GM18520 (cell line): ENCODE data around the gene ANKRD44.

Experiments
- ATAC-seq: cut with Tn5 transposase; IDR thresholded peaks from one replicate; pipeline ENCODE4 v1.9.1; 2021; ENCODE audit not compliant: unreplicated experiment

Gene ANKRD44

GRCh38 chr2:197189426-197190099 lies 121.0 kb downstream of the ANKRD44 start:
- ATAC-seq: no peak

DNA sequence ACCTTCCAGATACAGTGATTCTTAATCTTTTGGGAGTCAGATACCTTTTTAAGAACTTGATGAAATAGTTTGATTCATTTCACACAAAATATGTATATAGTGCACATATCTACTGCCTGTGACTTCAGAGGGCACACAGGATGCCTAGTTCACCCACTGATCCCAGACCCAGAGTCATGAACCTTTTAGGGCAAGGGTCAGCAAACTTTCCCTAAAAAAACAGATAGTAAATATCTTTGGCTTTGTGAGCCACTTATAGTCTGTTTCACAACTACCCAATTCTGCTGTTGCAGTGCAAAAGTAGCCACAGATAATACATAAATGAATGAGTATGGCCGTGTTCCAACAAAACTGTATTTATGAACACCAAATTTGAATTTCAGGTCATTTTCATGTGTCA lies 124.9 kb downstream of the ANKRD44 start:
- ATAC-seq: no peak

DNA sequence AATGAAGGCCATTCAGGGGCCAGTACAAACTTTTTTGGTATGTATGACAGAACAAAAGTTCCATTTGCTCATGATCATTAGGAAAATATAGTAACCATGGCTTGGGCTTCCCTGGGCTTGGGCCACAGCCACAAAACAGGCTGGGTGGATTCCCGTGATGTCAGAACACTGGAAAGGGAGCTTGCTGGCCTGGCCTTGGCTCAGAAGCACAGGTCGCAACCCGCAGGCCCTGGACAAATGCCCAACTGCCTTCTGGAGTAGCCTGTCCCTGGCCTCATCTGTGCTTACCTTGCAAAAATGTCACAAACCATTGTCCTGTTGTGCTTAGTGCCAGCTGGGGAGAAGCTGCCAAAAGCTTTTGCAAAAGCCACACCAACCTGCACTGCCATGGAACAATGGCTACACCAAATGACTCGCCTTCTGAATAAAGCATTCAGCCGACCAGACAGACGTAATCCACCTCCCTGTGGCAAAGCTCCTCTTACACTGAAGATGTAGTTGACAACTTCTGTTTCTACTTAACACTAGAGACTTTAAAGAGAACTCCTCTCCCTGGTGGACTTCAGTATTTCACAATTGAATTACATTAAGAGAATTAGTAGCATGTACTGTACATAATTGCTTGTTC lies 125.5 kb downstream of the ANKRD44 start:
- no peak for ATAC-seq

- ATAC-seq: no peak
Measured at GRCh38 chr2:197183355-197183754, 127.2 kb downstream of the ANKRD44 start.

- ATAC-seq: no peak
Measured at GRCh38 chr2:197182668-197183067, 127.9 kb downstream of the ANKRD44 start.

GRCh38 chr2:197181491-197181890 lies 129.1 kb downstream of the ANKRD44 start:
- no peak for ATAC-seq

- no peak for ATAC-seq
Measured at GRCh38 chr2:197179744-197180498, 130.7 kb downstream of the ANKRD44 start.

GRCh38 chr2:197176522-197176921 lies 134.1 kb downstream of the ANKRD44 start:
- ATAC-seq: no peak

DNA sequence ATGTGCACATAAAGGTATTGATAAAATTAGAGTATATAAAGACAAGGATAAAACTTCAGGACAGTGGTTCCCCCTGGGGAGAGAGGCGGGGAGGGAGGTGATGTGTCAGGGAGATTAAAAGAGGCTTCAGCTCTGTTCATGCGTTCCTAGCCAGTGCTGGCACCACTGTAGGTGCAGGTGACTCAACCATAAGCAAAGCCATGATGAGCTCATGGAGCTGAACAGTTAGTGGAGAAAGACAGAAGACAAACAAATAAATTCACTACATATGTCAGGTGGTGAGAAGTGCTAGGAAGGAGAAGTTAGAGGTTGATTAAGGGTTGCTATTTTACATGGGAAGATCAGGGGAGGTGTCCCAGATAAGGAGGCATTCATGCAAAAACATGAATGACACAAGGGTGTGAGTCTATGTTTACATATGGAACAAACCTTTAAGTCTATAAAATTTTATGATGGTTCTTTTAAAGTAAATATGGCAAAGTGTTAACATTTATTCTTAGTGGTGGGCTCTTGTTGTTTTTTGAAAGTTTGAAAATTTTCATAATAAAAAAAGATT lies 136.0 kb downstream of the ANKRD44 start:
- ATAC-seq: no peak

- no peak for ATAC-seq
Measured at GRCh38 chr2:197171582-197171981, 139.0 kb downstream of the ANKRD44 start.

GRCh38 chr2:197170208-197170607 lies 140.4 kb downstream of the ANKRD44 start:
- no peak for ATAC-seq

GRCh38 chr2:197168705-197169104 lies 141.9 kb downstream of the ANKRD44 start:
- no peak for ATAC-seq

DNA sequence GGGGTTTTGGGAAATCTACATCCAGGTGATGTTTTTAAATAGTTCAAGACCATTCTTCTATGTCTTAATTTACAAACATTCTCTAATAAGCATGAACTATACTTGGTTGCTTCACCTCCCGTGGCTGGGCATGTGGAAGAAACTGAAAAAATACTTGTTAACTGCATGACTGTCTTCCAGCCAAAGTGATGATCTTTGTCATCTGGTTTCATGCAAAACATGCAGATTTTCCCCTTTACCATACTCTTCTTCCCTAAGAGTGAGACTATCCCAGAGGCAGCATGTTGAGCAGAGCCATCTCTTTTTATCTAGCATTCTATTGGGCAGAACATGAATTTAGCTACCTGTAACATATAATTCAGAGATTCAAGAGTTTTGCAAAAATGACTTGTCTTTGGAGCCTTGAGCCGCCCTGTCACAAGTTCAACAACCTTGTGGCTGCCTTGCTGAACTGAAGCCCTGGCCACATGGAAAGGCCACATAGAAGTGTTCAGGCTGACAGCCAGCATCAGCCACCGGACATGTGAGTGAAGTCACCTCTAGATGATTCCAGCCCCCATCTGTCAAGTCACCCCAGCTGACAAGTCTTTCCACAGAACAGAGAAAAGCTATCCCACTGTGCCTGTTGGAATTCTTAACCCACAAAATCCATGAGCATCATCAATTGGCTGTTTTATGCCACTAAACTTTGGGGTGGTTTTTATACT lies 142.8 kb downstream of the ANKRD44 start:
- ATAC-seq: no peak

GRCh38 chr2:197165020-197165419 lies 145.6 kb downstream of the ANKRD44 start:
- no peak for ATAC-seq

DNA sequence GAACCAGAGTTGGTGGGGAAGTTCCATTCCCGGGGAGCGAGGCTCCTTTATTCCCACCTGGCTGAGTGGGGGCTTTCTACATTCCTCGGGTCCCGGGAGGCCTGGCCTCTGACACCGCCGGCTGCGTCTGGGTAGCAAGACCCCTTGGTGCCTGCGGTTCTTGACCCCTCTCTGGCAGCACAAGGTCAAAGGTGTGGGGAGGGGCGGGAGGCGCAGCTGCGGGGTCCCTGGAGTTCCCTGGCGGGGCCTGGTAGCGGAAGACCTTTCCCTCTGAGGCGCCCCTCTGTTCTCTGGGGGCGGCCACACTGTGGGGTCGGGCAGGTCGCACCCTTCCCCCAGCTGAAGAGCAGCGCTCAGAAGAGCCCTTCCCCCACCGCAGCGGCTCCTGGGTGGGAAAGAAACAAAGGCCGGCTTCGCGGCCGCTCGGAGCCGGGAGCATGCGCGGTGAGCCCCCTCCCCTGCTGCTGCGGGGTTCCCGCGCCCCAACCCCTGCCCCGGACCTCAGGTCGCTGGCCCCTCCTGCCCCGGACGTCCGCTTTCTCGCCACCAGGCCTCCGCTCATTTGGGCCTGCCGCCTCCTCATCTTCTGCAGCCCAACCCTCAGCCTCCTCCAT lies 146.3 kb downstream of the ANKRD44 start:
- no peak for ATAC-seq

GRCh38 chr2:197163712-197164140 lies 146.9 kb downstream of the ANKRD44 start:
- ATAC-seq: no peak

DNA sequence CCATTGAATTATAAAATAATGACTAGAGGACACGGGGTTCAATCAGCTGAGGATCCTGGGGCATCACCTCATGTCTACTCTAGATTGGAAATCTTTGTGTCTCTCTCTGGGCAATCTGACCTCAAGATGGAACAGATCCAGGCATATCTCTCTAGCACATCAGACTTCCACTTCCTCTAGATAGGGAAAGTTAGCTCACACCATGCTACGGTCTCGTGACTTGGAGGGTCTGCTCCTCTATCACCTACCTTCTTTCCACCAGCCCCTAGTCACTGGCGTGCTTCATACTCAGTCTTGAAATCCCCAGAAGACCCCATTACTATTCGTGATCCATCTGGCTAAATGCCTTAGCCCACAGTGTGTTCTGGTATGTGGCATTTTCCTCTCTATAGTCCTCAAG lies 148.8 kb downstream of the ANKRD44 start:
- no peak for ATAC-seq

DNA sequence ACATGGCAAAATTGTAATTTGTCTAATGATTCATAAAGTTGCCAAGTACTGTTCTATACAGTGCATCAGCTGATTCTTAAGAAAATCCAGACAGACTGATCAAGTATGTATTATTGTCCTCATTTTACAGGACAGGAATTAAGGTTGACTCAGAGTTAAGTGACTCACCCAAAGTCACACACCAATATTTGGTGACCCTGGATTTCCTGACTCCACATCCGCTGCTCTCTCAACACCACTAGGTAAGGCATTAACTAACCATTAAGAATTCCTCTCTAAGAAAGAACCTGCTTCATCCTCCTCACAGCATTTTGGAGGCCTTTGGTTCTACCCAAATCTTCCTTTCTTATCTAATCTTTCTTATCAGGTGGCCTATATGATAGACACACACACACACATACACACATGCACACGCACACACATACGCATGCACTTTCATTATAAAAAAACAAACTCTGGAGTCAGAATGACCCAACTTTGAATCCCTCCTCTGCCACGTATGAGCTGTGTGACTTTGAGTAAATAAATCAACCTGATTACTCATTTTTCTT lies 150.8 kb downstream of the ANKRD44 start:
- ATAC-seq: peak; percentile 42

GRCh38 chr2:197158591-197159550 lies 151.7 kb downstream of the ANKRD44 start:
- ATAC-seq: no peak
